ENCODE data around the gene RAB43.

RAB43 gene

DNA sequence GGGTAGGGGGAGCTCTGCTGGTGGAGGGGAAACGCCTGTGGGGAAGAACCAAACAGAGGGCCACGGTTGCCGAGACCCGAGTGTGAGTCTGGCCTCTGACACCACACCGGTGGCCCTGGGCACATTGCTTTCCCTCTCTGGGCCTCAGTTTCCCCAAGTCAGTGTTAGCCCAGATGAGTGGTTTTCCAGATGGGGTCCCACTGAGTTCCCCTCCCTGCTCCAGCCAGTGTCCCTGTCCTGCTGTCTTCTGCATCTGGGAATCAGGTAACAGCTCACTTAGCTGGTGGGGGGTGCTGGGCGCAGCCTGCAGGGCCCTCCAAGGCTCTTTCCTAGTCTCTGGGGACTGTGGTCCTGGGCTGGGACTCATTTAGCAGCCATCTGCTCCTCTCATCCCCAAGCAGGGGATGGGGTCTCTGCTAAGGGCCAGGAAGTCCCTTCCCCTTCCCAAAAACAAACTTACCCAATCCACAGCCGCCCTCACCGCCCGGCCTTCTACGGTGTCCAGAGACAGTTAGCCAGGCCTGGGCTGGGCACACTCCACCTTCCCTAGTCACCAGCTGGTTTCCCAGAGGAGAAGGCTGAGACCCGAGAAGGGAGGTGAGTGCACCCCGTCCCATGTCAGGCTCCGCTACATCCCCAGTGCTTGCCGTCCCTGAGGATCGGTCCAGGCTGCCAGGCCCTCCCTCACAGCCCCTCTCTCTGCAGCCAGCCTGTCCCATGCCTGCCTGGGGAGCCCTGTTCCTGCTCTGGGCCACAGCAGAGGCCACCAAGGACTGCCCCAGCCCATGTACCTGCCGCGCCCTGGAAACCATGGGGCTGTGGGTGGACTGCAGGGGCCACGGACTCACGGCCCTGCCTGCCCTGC, 60.3 kb downstream of the RAB43 start:
- TF ChIP-seq ZNF70 (CRISPR knock-in tag; IDR thresholded peaks at IDR 0.05) (no peak), ZNF8 (CRISPR knock-in tag; IDR thresholded peaks at IDR 0.05) (no peak), ARNTL (CRISPR knock-in tag; IDR thresholded peaks at IDR 0.05; ENCODE audit: borderline replicate concordance, low read depth) (no peak), CSDC2 (CRISPR knock-in tag; IDR thresholded peaks at IDR 0.05) (no peak), BACH2 (CRISPR knock-in tag; IDR thresholded peaks at IDR 0.05; ENCODE audit: borderline replicate concordance) (no peak), ZFP3 (CRISPR knock-in tag; IDR thresholded peaks at IDR 0.05) (no peak), SNAI2 (CRISPR knock-in tag; IDR thresholded peaks at IDR 0.05) (no peak), PPARA (CRISPR knock-in tag; IDR thresholded peaks at IDR 0.05; ENCODE audit: borderline replicate concordance) (no peak), RARB (CRISPR knock-in tag; IDR thresholded peaks at IDR 0.05) (no peak), ZC3H10 (CRISPR knock-in tag; IDR thresholded peaks at IDR 0.05) (no peak), TCF4 (CRISPR knock-in tag; IDR thresholded peaks at IDR 0.05; ENCODE audit: borderline replicate concordance) (no peak), GLIS3 (CRISPR knock-in tag; IDR thresholded peaks at IDR 0.05) (no peak), ESRRG (CRISPR knock-in tag; IDR thresholded peaks at IDR 0.05) (no peak)
- TF ChIP-seq, protein P1, sequence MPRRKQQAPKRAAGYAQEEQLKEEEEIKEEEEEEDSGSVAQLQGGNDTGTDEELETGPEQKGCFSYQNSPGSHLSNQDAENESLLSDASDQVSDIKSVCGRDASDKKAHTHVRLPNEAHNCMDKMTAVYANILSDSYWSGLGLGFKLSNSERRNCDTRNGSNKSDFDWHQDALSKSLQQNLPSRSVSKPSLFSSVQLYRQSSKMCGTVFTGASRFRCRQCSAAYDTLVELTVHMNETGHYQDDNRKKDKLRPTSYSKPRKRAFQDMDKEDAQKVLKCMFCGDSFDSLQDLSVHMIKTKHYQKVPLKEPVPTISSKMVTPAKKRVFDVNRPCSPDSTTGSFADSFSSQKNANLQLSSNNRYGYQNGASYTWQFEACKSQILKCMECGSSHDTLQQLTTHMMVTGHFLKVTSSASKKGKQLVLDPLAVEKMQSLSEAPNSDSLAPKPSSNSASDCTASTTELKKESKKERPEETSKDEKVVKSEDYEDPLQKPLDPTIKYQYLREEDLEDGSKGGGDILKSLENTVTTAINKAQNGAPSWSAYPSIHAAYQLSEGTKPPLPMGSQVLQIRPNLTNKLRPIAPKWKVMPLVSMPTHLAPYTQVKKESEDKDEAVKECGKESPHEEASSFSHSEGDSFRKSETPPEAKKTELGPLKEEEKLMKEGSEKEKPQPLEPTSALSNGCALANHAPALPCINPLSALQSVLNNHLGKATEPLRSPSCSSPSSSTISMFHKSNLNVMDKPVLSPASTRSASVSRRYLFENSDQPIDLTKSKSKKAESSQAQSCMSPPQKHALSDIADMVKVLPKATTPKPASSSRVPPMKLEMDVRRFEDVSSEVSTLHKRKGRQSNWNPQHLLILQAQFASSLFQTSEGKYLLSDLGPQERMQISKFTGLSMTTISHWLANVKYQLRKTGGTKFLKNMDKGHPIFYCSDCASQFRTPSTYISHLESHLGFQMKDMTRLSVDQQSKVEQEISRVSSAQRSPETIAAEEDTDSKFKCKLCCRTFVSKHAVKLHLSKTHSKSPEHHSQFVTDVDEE (CRISPR knock-in tag; IDR thresholded peaks at IDR 0.05) = no peak
- TF ChIP-seq, protein P2, sequence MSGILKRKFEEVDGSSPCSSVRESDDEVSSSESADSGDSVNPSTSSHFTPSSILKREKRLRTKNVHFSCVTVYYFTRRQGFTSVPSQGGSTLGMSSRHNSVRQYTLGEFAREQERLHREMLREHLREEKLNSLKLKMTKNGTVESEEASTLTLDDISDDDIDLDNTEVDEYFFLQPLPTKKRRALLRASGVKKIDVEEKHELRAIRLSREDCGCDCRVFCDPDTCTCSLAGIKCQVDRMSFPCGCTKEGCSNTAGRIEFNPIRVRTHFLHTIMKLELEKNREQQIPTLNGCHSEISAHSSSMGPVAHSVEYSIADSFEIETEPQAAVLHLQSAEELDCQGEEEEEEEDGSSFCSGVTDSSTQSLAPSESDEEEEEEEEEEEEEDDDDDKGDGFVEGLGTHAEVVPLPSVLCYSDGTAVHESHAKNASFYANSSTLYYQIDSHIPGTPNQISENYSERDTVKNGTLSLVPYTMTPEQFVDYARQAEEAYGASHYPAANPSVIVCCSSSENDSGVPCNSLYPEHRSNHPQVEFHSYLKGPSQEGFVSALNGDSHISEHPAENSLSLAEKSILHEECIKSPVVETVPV (CRISPR knock-in tag; IDR thresholded peaks at IDR 0.05) = no peak
- TF ChIP-seq, protein P3, sequence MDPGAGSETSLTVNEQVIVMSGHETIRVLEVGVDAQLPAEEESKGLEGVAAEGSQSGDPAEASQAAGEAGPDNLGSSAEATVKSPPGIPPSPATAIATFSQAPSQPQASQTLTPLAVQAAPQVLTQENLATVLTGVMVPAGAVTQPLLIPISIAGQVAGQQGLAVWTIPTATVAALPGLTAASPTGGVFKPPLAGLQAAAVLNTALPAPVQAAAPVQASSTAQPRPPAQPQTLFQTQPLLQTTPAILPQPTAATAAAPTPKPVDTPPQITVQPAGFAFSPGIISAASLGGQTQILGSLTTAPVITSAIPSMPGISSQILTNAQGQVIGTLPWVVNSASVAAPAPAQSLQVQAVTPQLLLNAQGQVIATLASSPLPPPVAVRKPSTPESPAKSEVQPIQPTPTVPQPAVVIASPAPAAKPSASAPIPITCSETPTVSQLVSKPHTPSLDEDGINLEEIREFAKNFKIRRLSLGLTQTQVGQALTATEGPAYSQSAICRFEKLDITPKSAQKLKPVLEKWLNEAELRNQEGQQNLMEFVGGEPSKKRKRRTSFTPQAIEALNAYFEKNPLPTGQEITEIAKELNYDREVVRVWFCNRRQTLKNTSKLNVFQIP (CRISPR knock-in tag; IDR thresholded peaks at IDR 0.05; ENCODE audit: borderline replicate concordance, low read depth) = no peak
- ATAC-seq = no peak

DNA sequence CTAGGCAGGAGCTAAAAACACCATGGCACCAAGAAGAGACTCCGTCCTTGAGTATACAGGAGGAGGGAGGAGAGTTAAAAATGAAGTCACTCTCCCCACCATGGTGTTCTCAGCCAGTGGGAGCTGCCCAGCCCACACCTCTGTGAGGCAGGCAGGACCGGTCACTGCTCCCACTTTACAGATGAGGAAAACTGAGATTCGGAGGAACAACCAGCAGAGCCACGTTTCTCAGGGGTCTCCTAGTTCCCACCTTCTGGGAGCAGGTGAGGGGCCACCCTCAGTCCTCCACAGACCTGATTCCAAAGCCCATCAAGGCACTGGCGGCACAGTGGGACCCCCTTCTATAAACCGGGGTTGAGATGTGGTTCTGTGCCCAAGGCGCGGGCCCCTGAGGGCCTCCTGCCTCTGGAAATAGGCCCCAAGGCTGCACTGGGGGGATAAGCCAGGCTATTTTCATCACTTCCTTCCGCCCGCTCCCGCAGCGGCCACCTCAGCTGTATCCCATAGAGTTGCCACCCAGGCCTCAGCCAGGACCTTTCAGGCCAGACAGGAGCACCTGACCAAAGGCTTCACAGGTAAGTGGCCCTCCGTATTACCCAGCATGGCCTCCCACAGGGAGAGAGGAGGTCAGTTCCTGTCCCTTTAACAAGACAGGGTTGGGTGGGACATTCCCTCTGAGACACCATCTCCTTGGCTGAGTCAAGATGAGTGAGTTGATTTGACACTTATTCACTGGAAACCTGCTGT, 61.2 kb downstream of the RAB43 start, which contains the start of gene GP9:
Gene GP9, plus strand, starts transcription at position 504 of the 747 bp plus-strand sequence. CDS start 961 bp downstream, outside the sequence.
- TF ChIP-seq ZNF70 (CRISPR knock-in tag; IDR thresholded peaks at IDR 0.05) = no peak
- ATAC-seq = no peak

DNA sequence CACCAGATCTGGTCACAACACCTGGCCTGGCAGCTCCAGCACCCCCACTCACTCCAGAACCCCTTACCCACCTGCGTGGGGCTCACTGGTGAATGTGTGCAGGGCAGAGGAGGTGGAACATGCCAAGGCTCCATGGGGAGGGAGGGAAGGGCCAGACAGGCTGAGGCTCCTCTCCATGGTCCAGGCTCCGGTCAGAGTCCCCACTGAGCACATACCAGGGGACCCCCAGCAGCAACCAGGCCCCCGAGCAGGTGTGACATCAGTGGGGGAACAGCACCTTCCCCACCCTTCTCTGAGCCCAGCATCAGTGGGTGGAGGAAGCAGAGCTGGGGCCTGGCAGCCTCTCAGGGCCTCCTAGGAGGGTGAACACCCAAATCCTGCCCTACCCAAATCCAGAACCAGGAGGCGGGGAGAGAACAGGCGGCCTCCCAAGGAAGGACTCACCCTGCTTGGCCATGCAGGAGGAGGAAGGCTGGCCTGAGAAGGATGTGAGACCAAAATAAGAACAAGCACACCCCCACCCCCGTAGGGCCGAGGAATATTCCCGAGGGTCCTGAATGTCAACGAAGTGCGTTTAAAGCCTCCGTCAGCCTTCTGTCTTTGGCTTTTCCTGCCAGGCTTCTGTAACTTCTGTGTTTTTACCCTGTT, 62.2 kb downstream of the RAB43 start:
- TF ChIP-seq SNAI2 (CRISPR knock-in tag; IDR thresholded peaks at IDR 0.05) (no peak), RARB (CRISPR knock-in tag; IDR thresholded peaks at IDR 0.05) (no peak), TCF4 (CRISPR knock-in tag; IDR thresholded peaks at IDR 0.05; ENCODE audit: borderline replicate concordance) (no peak), ARNTL (CRISPR knock-in tag; IDR thresholded peaks at IDR 0.05; ENCODE audit: borderline replicate concordance, low read depth) (no peak), BACH2 (CRISPR knock-in tag; IDR thresholded peaks at IDR 0.05; ENCODE audit: borderline replicate concordance) (no peak), ESRRG (CRISPR knock-in tag; IDR thresholded peaks at IDR 0.05) (no peak), ZFP30 (CRISPR knock-in tag; IDR thresholded peaks at IDR 0.05) (no peak), ZNF565 (CRISPR knock-in tag; conservative IDR thresholded peaks at IDR 0.05; ENCODE audit: low read depth) (no peak), ZNF70 (CRISPR knock-in tag; IDR thresholded peaks at IDR 0.05) (no peak), PPARA (CRISPR knock-in tag; IDR thresholded peaks at IDR 0.05; ENCODE audit: borderline replicate concordance) (no peak)
- TF ChIP-seq, protein P4, sequence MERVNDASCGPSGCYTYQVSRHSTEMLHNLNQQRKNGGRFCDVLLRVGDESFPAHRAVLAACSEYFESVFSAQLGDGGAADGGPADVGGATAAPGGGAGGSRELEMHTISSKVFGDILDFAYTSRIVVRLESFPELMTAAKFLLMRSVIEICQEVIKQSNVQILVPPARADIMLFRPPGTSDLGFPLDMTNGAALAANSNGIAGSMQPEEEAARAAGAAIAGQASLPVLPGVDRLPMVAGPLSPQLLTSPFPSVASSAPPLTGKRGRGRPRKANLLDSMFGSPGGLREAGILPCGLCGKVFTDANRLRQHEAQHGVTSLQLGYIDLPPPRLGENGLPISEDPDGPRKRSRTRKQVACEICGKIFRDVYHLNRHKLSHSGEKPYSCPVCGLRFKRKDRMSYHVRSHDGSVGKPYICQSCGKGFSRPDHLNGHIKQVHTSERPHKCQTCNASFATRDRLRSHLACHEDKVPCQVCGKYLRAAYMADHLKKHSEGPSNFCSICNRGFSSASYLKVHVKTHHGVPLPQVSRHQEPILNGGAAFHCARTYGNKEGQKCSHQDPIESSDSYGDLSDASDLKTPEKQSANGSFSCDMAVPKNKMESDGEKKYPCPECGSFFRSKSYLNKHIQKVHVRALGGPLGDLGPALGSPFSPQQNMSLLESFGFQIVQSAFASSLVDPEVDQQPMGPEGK (CRISPR knock-in tag; IDR thresholded peaks at IDR 0.05; ENCODE audit: borderline replicate concordance) = no peak
- TF ChIP-seq, protein P3 (CRISPR knock-in tag; IDR thresholded peaks at IDR 0.05; ENCODE audit: borderline replicate concordance, low read depth) = no peak
- TF ChIP-seq, protein P5, sequence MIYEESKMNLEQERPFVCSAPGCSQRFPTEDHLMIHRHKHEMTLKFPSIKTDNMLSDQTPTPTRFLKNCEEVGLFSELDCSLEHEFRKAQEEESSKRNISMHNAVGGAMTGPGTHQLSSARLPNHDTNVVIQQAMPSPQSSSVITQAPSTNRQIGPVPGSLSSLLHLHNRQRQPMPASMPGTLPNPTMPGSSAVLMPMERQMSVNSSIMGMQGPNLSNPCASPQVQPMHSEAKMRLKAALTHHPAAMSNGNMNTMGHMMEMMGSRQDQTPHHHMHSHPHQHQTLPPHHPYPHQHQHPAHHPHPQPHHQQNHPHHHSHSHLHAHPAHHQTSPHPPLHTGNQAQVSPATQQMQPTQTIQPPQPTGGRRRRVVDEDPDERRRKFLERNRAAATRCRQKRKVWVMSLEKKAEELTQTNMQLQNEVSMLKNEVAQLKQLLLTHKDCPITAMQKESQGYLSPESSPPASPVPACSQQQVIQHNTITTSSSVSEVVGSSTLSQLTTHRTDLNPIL (CRISPR knock-in tag; IDR thresholded peaks at IDR 0.05; ENCODE audit: low read depth) = no peak
- ATAC-seq = no peak

All from SK-N-SH treated with all-trans-retinoic acid at 6 μM for 48 hours (cell line).